ENCODE measurements around the gene ADAMTS3.

DNA sequence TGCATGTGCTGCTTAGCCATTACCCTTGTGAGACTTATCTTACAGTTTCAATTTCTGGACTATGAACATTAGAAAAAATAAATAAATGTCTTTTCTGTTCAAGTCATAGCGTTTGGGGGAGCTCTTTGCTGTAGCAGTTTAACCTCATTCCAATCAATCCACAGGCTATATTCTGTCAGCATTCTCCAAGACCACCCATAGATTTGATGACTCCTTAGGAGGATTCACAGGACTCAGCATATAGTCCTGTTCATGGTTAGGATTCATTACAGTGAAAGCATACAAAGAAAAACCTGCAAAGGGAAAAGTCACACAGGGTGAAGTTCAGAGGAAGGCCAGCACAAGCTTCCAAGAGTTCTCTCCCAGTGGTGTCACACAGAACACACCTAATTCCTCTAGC lies 180.5 kb downstream of the ADAMTS3 start:
- TF ChIP-seq CTCF (IDR thresholded peaks at IDR 0.05) = no peak
- no peak for TF ChIP-seq POLR2A (IDR thresholded peaks at IDR 0.05)
